GM18505 (cell line): ENCODE measurements around the gene RGL2.

ENCODE experiments used
- ATAC-seq: cut with Tn5 transposase; IDR thresholded peaks from one replicate; pipeline ENCODE4 v1.9.1; 2021; ENCODE audit not compliant: unreplicated experiment
- POLR2A ChIP-seq: IDR thresholded peaks from 4 replicates; pipeline ENCODE4 v1.6.1; 2011; ENCODE audit warnings: borderline replicate concordance; ENCODE audit not compliant: insufficient read depth, insufficient read length; ENCODE audit errors: extremely low read depth

Gene RGL2

GRCh38 chr6:33313709-33314514 is 15.2 kb upstream of the RGL2 start, which contains the start of gene TAPBP:
TAPBP (minus strand) TSS chr6:33314078; CDS start chr6:33314041, 37 bp downstream.
- peak; percentile 30 for ATAC-seq
- TF ChIP-seq POLR2A = peak; percentile 84

GRCh38 chr6:33313105-33313708 is 14.5 kb upstream of the RGL2 start:
- no peak for TF ChIP-seq POLR2A
- ATAC-seq = no peak

GRCh38 chr6:33312361-33313104 is 13.8 kb upstream of the RGL2 start:
- TF ChIP-seq POLR2A = no peak

GRCh38 chr6:33306356-33306755 is 7.6 kb upstream of the RGL2 start:
- no peak for TF ChIP-seq POLR2A
- ATAC-seq = no peak

More at GRCh38 chr6:33312361-33313104, 13.8 kb upstream of the RGL2 start:
- no peak for ATAC-seq

- ATAC-seq = no peak
- TF ChIP-seq POLR2A = no peak
These were observed 6.3 kb upstream of the RGL2 start for GRCh38 chr6:33305052-33305451.

GRCh38 chr6:33304216-33304615 is 5.5 kb upstream of the RGL2 start:
- no peak for TF ChIP-seq POLR2A
- no peak for ATAC-seq

GRCh38 chr6:33301877-33302276 is 3.1 kb upstream of the RGL2 start:
- no peak for TF ChIP-seq POLR2A
- no peak for ATAC-seq

GRCh38 chr6:33299237-33299944 is 649 bp upstream of the RGL2 start:
- peak; percentile 55 for ATAC-seq
- peak; percentile 92 for TF ChIP-seq POLR2A

GRCh38 chr6:33297956-33298772 is 578 bp downstream of the RGL2 start:
- peak; percentile 15 for TF ChIP-seq POLR2A
- ATAC-seq = no peak

GRCh38 chr6:33297406-33297955 is 1.3 kb downstream of the RGL2 start:
- no peak for ATAC-seq

GRCh38 chr6:33296797-33297405 is 1.8 kb downstream of the RGL2 start:
- no peak for TF ChIP-seq POLR2A
- no peak for ATAC-seq

More at GRCh38 chr6:33297406-33297955, 1.3 kb downstream of the RGL2 start:
- no peak for TF ChIP-seq POLR2A
